Measurements from ENCODE around the gene SNAP25.

Gene SNAP25

GRCh38 chr20:10268636-10269035, 50.0 kb downstream of the SNAP25 start:
- no peak for TF ChIP-seq GABPA (IDR thresholded peaks at IDR 0.05; ENCODE audit: low read depth)
- no peak for TF ChIP-seq POLR2AphosphoS5 (IDR thresholded peaks at IDR 0.05; ENCODE audit: low read depth)
- no peaks in the 10 kb centered on the region for H3K27me3 ChIP-seq (ENCODE audit: insufficient read depth, poor library complexity, severe bottlenecking)
- DNase-seq (ENCODE audit: low read depth in 1 of 2, low spot score in 1 of 2), result no peak
- H3K4me3 ChIP-seq (replicated peaks; ENCODE audit: insufficient read depth, low read length), result no peak overlapping the region
- H3K27ac ChIP-seq (replicated peaks), result no peak overlapping the region

- no peak for DNase-seq (ENCODE audit: low read depth in 1 of 2, low spot score in 1 of 2)
- no peak overlapping the region for H3K4me3 ChIP-seq (replicated peaks; ENCODE audit: insufficient read depth, low read length)
- TF ChIP-seq SPI1 (IDR thresholded peaks at IDR 0.05; ENCODE audit: borderline replicate concordance, low read depth) (no peak), POLR2AphosphoS5 (IDR thresholded peaks at IDR 0.05; ENCODE audit: low read depth) (no peak), GABPA (IDR thresholded peaks at IDR 0.05; ENCODE audit: low read depth) (no peak), CTCF (IDR thresholded peaks at IDR 0.05; ENCODE audit: insufficient read depth, low read length) (no peak), REST (IDR thresholded peaks at IDR 0.05; ENCODE audit: insufficient replicate concordance, low read depth) (no peak)
- H3K27ac ChIP-seq (replicated peaks), result no peak overlapping the region
- peaks cover 2% of the 10 kb centered on the region for H3K27me3 ChIP-seq (ENCODE audit: insufficient read depth, poor library complexity, severe bottlenecking)
These were observed 52.0 kb downstream of the SNAP25 start for GRCh38 chr20:10270630-10271029.

- no peak for DNase-seq (ENCODE audit: low read depth in 1 of 2, low spot score in 1 of 2)
- H3K4me3 ChIP-seq (replicated peaks; ENCODE audit: insufficient read depth, low read length), result no peak overlapping the region
- TF ChIP-seq REST (IDR thresholded peaks at IDR 0.05; ENCODE audit: insufficient replicate concordance, low read depth), result no peak
- TF ChIP-seq SPI1 (IDR thresholded peaks at IDR 0.05; ENCODE audit: borderline replicate concordance, low read depth), result no peak
- TF ChIP-seq CTCF (IDR thresholded peaks at IDR 0.05; ENCODE audit: insufficient read depth, low read length), result no peak
- no peak for TF ChIP-seq GABPA (IDR thresholded peaks at IDR 0.05; ENCODE audit: low read depth)
- TF ChIP-seq POLR2AphosphoS5 (IDR thresholded peaks at IDR 0.05; ENCODE audit: low read depth), result no peak
- H3K27ac ChIP-seq (replicated peaks), result no peak overlapping the region
- peaks cover 2% of the 10 kb centered on the region for H3K27me3 ChIP-seq (ENCODE audit: insufficient read depth, poor library complexity, severe bottlenecking)
These were observed 53.0 kb downstream of the SNAP25 start for GRCh38 chr20:10271494-10272219.

- Histone ChIP-seq H3K4me3 (replicated peaks; ENCODE audit: insufficient read depth, low read length) (no peak overlapping the region), H3K27ac (replicated peaks) (no peak overlapping the region), H3K27me3 (ENCODE audit: insufficient read depth, poor library complexity, severe bottlenecking) (peaks cover 2% of the 10 kb centered on the region)
- TF ChIP-seq GABPA (IDR thresholded peaks at IDR 0.05; ENCODE audit: low read depth) (no peak), CTCF (IDR thresholded peaks at IDR 0.05; ENCODE audit: insufficient read depth, low read length) (no peak), REST (IDR thresholded peaks at IDR 0.05; ENCODE audit: insufficient replicate concordance, low read depth) (no peak), SPI1 (IDR thresholded peaks at IDR 0.05; ENCODE audit: borderline replicate concordance, low read depth) (no peak), POLR2AphosphoS5 (IDR thresholded peaks at IDR 0.05; ENCODE audit: low read depth) (no peak)
- DNase-seq (ENCODE audit: low read depth in 1 of 2, low spot score in 1 of 2), result no peak
These were observed 58.4 kb downstream of the SNAP25 start for GRCh38 chr20:10276878-10277580.

Data from HL-60 (cell line).